NCI-H82 treated with DMSO at 0.1 percent for 48 hours (cell line): Measurements from ENCODE around the gene MSANTD4.
A peak's percentile ranks its signal among the peaks of the same experiment; 100 is the strongest.
"Not testable (repeated sequence)": the region's sequence is repeated elsewhere in the genome, so short reads cannot be mapped to it uniquely, and the experiment has no call there.

Source experiments
- DNase-seq: peaks from one replicate; lab custom pipeline; 2025; ENCODE audit not compliant: unreplicated experiment; lab: John Stamatoyannopoulos, UW

The MSANTD4 gene

GRCh38 chr11:106021967-106022794 is at the start of gene MSANTD4:
Gene MSANTD4, minus strand, starts transcription at chr11:106022240. Its CDS starts 11,323 bp downstream, at chr11:106010917.
- peak; percentile 90 for DNase-seq

GRCh38 chr11:106070606-106071005 is 48.6 kb upstream of the MSANTD4 start:
- no peak for DNase-seq

GRCh38 chr11:106063009-106063408 is 41.0 kb upstream of the MSANTD4 start:
- DNase-seq, result no peak

- no peak for DNase-seq
These were observed 40.2 kb upstream of the MSANTD4 start for GRCh38 chr11:106061954-106062949.

- DNase-seq, result no peak
These were observed 39.3 kb upstream of the MSANTD4 start for GRCh38 chr11:106061249-106061784.

- DNase-seq, result no peak
These were observed 37.6 kb upstream of the MSANTD4 start for GRCh38 chr11:106059617-106060016.

- not testable (repeated sequence) for DNase-seq
These were observed 36.3 kb upstream of the MSANTD4 start for GRCh38 chr11:106058377-106058776.

- DNase-seq, result no peak
These were observed 29.1 kb upstream of the MSANTD4 start for GRCh38 chr11:106051103-106051502.

- DNase-seq, result no peak
These were observed 27.9 kb upstream of the MSANTD4 start for GRCh38 chr11:106049727-106050476.

- no peak for DNase-seq
These were observed 25.6 kb upstream of the MSANTD4 start for GRCh38 chr11:106047631-106048030.

- no peak for DNase-seq
These were observed 21.5 kb upstream of the MSANTD4 start for GRCh38 chr11:106043540-106043939.

- DNase-seq, result no peak
These were observed 10.8 kb upstream of the MSANTD4 start for GRCh38 chr11:106032861-106033260.

- no peak for DNase-seq
These were observed 9.9 kb upstream of the MSANTD4 start for GRCh38 chr11:106031936-106032335.

- no peak for DNase-seq
These were observed 9.3 kb upstream of the MSANTD4 start for GRCh38 chr11:106031202-106031810.

- DNase-seq, result no peak
These were observed 8.6 kb upstream of the MSANTD4 start for GRCh38 chr11:106030609-106031008.

- no peak for DNase-seq
These were observed 795 bp upstream of the MSANTD4 start for GRCh38 chr11:106022795-106023275.

GRCh38 chr11:106021181-106021966 is 666 bp downstream of the MSANTD4 start:
- no peak for DNase-seq

- no peak for DNase-seq
These were observed 4.9 kb downstream of the MSANTD4 start for GRCh38 chr11:106017093-106017492.

- no peak for DNase-seq
These were observed 7.0 kb downstream of the MSANTD4 start for GRCh38 chr11:106015066-106015465.
